ENCODE results near the gene NETO2. TPM values are rescaled to one million over a fixed set of nuclear protein-coding genes. Genes with fewer than 3 reads are reported as not detected.
A peak's percentile ranks its signal among the peaks of the same experiment; 100 is the strongest.

NETO2 gene
- total and polyA plus RNA-seq, 10 donors, result 6.6 to 59.8 (median 22.2) TPM

DNA sequence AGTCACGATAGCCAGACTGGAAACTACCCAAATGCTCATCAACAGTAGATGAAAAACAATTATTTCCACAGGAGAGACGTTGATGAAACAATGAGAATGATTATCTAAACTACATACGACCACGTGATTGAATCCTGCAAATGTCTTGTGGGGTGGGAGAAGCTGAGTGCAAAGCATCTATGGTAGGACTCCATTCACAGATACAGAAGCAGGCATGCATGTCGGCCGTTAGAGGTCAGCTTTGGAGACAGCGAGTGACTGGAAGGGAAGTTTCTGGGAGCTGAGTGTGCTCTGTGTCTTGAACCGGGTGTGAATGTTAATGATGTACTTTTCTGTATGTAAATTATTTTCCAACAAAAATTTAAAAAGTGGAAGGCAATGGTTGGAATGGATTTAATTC is 98.7 kb downstream of the NETO2 start:
- no peak for DNase-seq
- WGBS, 5 donors, result 28 to 41% (median 36%) methylated on average over 8 of the region's 8 CpGs
- H3K27me3 ChIP-seq (replicated peaks in 1 of 7), result no peaks in the 10 kb centered on the region
- TF ChIP-seq POLR2A (IDR thresholded peaks at IDR 0.05) (no peak), POLR2AphosphoS5 (IDR thresholded peaks at IDR 0.05) (no peak)
- TF ChIP-seq, protein P1, sequence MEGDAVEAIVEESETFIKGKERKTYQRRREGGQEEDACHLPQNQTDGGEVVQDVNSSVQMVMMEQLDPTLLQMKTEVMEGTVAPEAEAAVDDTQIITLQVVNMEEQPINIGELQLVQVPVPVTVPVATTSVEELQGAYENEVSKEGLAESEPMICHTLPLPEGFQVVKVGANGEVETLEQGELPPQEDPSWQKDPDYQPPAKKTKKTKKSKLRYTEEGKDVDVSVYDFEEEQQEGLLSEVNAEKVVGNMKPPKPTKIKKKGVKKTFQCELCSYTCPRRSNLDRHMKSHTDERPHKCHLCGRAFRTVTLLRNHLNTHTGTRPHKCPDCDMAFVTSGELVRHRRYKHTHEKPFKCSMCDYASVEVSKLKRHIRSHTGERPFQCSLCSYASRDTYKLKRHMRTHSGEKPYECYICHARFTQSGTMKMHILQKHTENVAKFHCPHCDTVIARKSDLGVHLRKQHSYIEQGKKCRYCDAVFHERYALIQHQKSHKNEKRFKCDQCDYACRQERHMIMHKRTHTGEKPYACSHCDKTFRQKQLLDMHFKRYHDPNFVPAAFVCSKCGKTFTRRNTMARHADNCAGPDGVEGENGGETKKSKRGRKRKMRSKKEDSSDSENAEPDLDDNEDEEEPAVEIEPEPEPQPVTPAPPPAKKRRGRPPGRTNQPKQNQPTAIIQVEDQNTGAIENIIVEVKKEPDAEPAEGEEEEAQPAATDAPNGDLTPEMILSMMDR (IDR thresholded peaks at IDR 0.05 in 8 of 11, conservative IDR thresholded peaks at IDR 0.05 in 3 of 11), result no peak
- peak overlapping the region in 2 of 8 donors; percentile 18 to 24 for H3K27ac ChIP-seq
- H3K4me1 ChIP-seq, result peaks cover 0 to 20% (median 3%) of the 10 kb centered on the region in 6 donors
- H3K36me3 ChIP-seq, result no peaks in the 10 kb centered on the region
- H3K4me3 ChIP-seq, result no peak overlapping the region
- intact Hi-C loops (cut with DNase I; ENCODE audit: low total_unique reads), result no loop called here
- H3K9me3 ChIP-seq, result no peaks in the 10 kb centered on the region

DNA sequence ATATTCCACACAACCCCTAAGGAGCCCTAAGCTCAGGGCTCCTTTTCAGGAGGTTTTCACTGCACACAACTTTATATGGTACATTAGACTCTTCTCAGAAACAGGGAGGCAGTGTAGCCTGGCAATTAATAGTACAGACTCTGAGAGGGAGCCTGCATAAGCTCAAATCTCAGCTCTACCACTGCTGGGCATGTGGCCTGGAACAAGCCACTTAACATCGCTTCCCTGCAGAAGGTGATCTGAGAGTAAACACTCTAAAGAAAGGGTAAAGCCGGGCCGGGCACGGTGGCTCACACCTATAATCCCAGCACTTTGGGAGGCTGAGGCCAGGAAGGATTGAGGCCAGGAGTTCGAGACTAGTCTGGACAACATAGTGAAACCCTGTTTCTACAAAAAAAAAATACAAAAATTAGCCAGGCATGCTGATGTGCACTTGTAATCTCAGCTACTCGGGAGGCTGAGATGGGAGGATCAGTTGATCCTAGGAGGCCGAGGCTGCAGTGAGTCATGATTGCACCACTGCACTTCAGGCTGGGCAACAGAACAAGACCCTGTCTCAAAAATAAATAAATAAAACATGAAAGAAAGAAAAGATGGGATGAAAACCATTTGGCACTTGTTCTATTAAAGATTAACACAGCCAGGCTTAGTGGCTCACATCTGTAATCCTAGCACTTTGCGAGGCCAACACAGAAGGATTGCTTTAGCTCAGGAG is 99.6 kb downstream of the NETO2 start:
- DNase-seq, result no peak
- H3K4me3 ChIP-seq, result no peak overlapping the region
- H3K36me3 ChIP-seq, result no peaks in the 10 kb centered on the region
- intact Hi-C loops (cut with DNase I; ENCODE audit: low total_unique reads), result no loop called here
- WGBS, 5 donors, result 95 to 99% (median 95%) methylated on average over 8 of the region's 8 CpGs
- no peaks in the 10 kb centered on the region for H3K27me3 ChIP-seq (replicated peaks in 1 of 7)
- H3K9me3 ChIP-seq, result no peaks in the 10 kb centered on the region
- TF ChIP-seq POLR2A (IDR thresholded peaks at IDR 0.05) (no peak), POLR2AphosphoS5 (IDR thresholded peaks at IDR 0.05) (no peak)
- TF ChIP-seq, protein P1 (IDR thresholded peaks at IDR 0.05 in 8 of 11, conservative IDR thresholded peaks at IDR 0.05 in 3 of 11), result no peak
- peaks cover 0 to 26% (median 5%) of the 10 kb centered on the region in 6 donors for H3K4me1 ChIP-seq
- no peak overlapping the region for H3K27ac ChIP-seq

DNA sequence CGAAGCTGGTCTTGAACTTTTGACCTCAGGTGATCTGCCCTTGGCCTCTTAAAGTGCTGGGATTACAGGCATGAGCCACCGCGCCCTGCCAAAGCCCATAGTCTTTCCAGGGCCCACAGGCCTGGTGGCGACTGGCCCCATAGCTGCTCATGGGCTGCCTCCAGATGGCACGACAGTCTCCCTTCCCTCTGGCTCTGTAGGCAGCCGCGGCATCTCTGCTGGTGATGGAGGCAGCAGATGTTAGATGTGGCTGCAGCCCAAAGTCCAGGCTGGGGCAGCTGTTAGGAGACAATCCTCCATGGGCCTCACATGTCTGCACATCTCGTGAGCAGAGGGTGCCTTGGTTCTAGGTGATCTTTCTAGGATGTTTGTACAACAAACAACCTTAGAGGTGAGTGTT is 100.5 kb downstream of the NETO2 start:
- Histone ChIP-seq H3K4me1 (peaks cover 0 to 33% (median 6%) of the 10 kb centered on the region in 6 donors), H3K27ac (no peak overlapping the region), H3K9me3 (no peaks in the 10 kb centered on the region), H3K36me3 (no peaks in the 10 kb centered on the region), H3K27me3 (replicated peaks in 1 of 7) (no peaks in the 10 kb centered on the region), H3K4me3 (no peak overlapping the region)
- no peak for DNase-seq
- intact Hi-C loops (cut with DNase I; ENCODE audit: low total_unique reads), result no loop called here
- TF ChIP-seq, protein P1 (IDR thresholded peaks at IDR 0.05 in 8 of 11, conservative IDR thresholded peaks at IDR 0.05 in 3 of 11), result no peak
- TF ChIP-seq POLR2A (IDR thresholded peaks at IDR 0.05), result no peak
- no peak for TF ChIP-seq POLR2AphosphoS5 (IDR thresholded peaks at IDR 0.05)
- 84 to 96% (median 94%) methylated on average over 3 to 8 of the region's 8 CpGs for WGBS, 5 donors

DNA sequence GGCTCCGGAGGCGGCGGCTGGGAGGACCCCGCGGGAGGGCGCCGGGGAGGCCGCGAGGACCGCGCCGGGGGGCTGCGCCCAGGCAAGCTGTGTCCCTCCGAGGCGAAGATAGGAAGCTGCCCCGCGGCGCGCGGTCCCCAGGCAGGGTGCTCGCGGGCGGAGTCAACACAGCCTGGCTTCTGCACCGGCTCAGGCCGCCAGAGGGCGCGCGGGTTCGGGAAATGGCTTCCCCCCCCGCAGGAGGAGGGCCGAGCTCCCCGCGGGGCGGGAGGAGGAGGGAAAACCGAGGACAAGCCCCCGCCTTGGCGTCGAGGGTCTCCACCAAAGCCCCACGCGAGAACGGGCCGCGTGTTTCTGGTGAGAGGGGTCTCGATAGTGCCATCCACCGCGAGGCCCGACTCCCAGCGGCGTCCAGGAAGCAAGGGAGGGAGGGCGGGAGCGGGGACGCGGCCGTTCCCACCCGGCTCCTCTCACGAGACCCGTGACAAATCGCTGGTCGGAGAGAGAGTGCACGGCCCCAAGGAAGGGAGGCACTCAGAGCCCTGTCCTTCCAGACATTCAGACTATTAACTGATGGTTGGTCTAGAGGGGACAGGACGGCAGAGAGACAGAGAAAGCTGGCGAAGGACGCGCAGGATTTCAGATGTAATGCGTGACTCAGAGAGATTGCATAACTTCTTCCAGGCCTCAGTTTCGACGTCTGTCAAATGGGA is 105.8 kb downstream of the NETO2 start:
- 4 to 23% (median 6%) methylated on average over 13 to 67 of the region's 67 CpGs for WGBS, 5 donors
- peak; percentile 98 for DNase-seq
- H3K9me3 ChIP-seq, result no peaks in the 10 kb centered on the region
- intact Hi-C loops (cut with DNase I; ENCODE audit: low total_unique reads), result loop anchor here (5.0 kb wide), 2 partner anchors 104 to 1119 kb away; partner anchors contain the start of genes ABCC12 and NETO2
- peaks cover 0 to 34% (median 11%) of the 10 kb centered on the region in 6 donors for H3K4me1 ChIP-seq
- H3K36me3 ChIP-seq, result no peaks in the 10 kb centered on the region
- H3K27me3 ChIP-seq (replicated peaks in 1 of 7), result peaks cover 0 to 12% (median 0%) of the 10 kb centered on the region in 7 donors
- peak overlapping the region; percentile 50 to 86 (median 68) for H3K27ac ChIP-seq
- H3K4me3 ChIP-seq, result peak overlapping the region; percentile 48 to 77 (median 60)
- TF ChIP-seq POLR2AphosphoS5 (IDR thresholded peaks at IDR 0.05) (peak; percentile 49 to 83 (median 73)), POLR2A (IDR thresholded peaks at IDR 0.05) (no peak)
- TF ChIP-seq, protein P1 (IDR thresholded peaks at IDR 0.05 in 8 of 11, conservative IDR thresholded peaks at IDR 0.05 in 3 of 11), result peak; percentile 83 to 99 (median 96)
